Keratinocyte (primary cell): ENCODE measurements around the gene MIGA1. TPM values are rescaled to one million over a fixed set of nuclear protein-coding genes. Genes with fewer than 3 reads are reported as not detected.
A peak's percentile ranks its signal among the peaks of the same experiment; 100 is the strongest.

Source experiments
- DNase-seq: peaks from one replicate; pipeline ENCODE4 v3.0.0-alpha.2; 2011; ENCODE audit warnings: low read depth, missing footprints, low spot score
- FAIRE-seq: peaks from 2 replicates; lab custom pipeline; 2011; peaks lifted over from hg19 to GRCh38; lab: Jason Lieb, UNC
- H2AFZ ChIP-seq: 2 replicates; pipeline ENCODE4 v1.6.0; 2012; ENCODE audit warnings: low read length, control low read depth, inconsistent platforms; ENCODE audit not compliant: control insufficient read depth
- H3K27ac ChIP-seq: 2 replicates; pipeline ENCODE4 v1.5.1; 2011; ENCODE audit warnings: low read length; ENCODE audit not compliant: control insufficient read depth, insufficient read depth
- H3K27me3 ChIP-seq: 3 replicates; pipeline ENCODE4 v1.6.0; 2011; ENCODE audit warnings: low read length; ENCODE audit not compliant: control insufficient read depth, insufficient read depth; ENCODE audit errors: extremely low read depth
- H3K36me3 ChIP-seq, 2 experiments: 2 replicates in 1 of 2; 3 replicates in 1 of 2; pipeline ENCODE4 v1.5.1; 2011; ENCODE audit warnings: low read length in 2 of 2, mild to moderate bottlenecking in 1 of 2; ENCODE audit not compliant: control insufficient read depth in 2 of 2, insufficient read depth in 2 of 2; ENCODE audit errors: extremely low read depth in 1 of 2
- H3K4me1 ChIP-seq: 3 replicates; pipeline ENCODE4 v1.5.1; 2011; ENCODE audit warnings: low read length; ENCODE audit not compliant: control insufficient read depth, insufficient read depth; ENCODE audit errors: extremely low read depth
- H3K4me2 ChIP-seq: 3 replicates; pipeline ENCODE4 v1.6.0; 2011; ENCODE audit warnings: low read depth, low read length; ENCODE audit not compliant: control insufficient read depth, insufficient read depth; ENCODE audit errors: extremely low read depth
- H3K4me3 ChIP-seq, 3 experiments: fragments of 200-600 bp in 1 of 3; sonication (generic) in 1 of 3; 2 replicates in 2 of 3; 3 replicates in 1 of 3; pipeline ENCODE4 v1.5.1; 2011 to 2016; ENCODE audit warnings: low read length in 3 of 3, mild to moderate bottlenecking in 3 of 3, control low read depth in 2 of 3, inconsistent platforms in 1 of 3, low read depth in 1 of 3, mixed read lengths in 1 of 3, mixed run types in 1 of 3, moderate library complexity in 1 of 3; ENCODE audit not compliant: control insufficient read depth in 2 of 3, insufficient read depth in 2 of 3; ENCODE audit errors: extremely low read depth in 1 of 3
- H3K79me2 ChIP-seq: 2 replicates; pipeline ENCODE4 v1.6.0; 2012; ENCODE audit warnings: low read length; ENCODE audit not compliant: control insufficient read depth, insufficient read depth
- H3K9ac ChIP-seq: 3 replicates; pipeline ENCODE4 v1.6.0; 2011; ENCODE audit warnings: low read length; ENCODE audit not compliant: control insufficient read depth, insufficient read depth; ENCODE audit errors: extremely low read depth
- H3K9me1 ChIP-seq: 3 replicates; pipeline ENCODE4 v1.6.0; 2011; ENCODE audit warnings: low read length; ENCODE audit not compliant: control insufficient read depth, insufficient read depth; ENCODE audit errors: extremely low read depth
- H3K9me3 ChIP-seq: 2 replicates; pipeline ENCODE4 v1.5.1; 2012; ENCODE audit warnings: low read depth, low read length; ENCODE audit not compliant: control insufficient read depth
- H4K20me1 ChIP-seq: 3 replicates; pipeline ENCODE4 v1.6.0; 2011; ENCODE audit warnings: low read length; ENCODE audit not compliant: control insufficient read depth, insufficient read depth; ENCODE audit errors: extremely low read depth
- EZH2 ChIP-seq: IDR thresholded peaks from one replicate; pipeline ENCODE4 v1.6.1; 2012; ENCODE audit warnings: inconsistent platforms, mild to moderate bottlenecking, low read length, moderate library complexity
- dilution Hi-C: fragments of 300-500 bp; cut with MboI; formaldehyde crosslinking; loops from one replicate; pipeline ENCODE4 v1.7.0; 2020; ENCODE audit warnings: low sequenced_read_pairs; ENCODE audit not compliant: extremely low pct_ligation_motif_present
- polyA plus RNA-seq, 5 experiments: library from polyadenylated mRNA; depleted of rRNA in 3 of 5; stranded (reverse) in 3 of 5; stranded (forward) in 1 of 5; unstranded in 1 of 5; fragments of >200 nt; gene quantifications; 1 replicate in 1 of 5; 2 replicates in 3 of 5; 3 replicates in 1 of 5; pipeline versions ENCODE4 v1.2.1 to v1.2.3, GENCODE V29; 2011 to 2012; ENCODE audit warnings: missing spikeins in 2 of 5, low read depth in 1 of 5, low replicate concordance in 1 of 5
- TF ChIP-seq, protein P1 (sequence below), 3 experiments: IDR thresholded peaks in 1 of 3; conservative IDR thresholded peaks in 1 of 3; optimal IDR thresholded peaks in 1 of 3; 2 replicates in 2 of 3; 3 replicates in 1 of 3; pipeline versions ENCODE3 to v1.5.1; 2011; ENCODE audit warnings: low read length in 3 of 3, mild to moderate bottlenecking in 3 of 3, moderate library complexity in 2 of 3, control low read depth in 1 of 3, inconsistent platforms in 1 of 3; ENCODE audit not compliant: insufficient read depth in 2 of 3; ENCODE audit errors: extremely low read depth in 1 of 3

The MIGA1 gene
- polyA plus RNA-seq, 1 donor (not counting 4 experiments of a cell fraction or from before 2014, with no cell fraction given) = 8.5 TPM

DNA sequence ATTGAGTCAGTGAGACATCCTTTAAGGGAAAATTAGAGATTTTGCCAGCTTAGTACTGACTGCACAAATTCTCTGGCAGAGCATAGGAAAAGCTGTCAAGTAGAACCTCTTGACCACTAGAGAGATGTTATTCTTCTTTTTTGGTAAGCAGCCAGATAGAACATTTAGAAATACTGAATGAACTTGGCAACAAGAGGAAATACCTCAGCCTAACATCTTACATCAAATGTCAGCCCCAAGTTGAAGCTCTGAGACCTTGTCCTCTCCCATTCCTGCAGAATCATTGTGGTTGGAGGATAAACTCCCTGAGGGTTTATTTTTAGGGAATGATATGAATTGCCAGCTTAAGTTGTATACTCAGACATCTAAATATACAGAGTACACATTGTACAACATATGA, 53.5 kb downstream of the MIGA1 start:
- H3K9ac ChIP-seq = no peak overlapping the region
- H3K27ac ChIP-seq = peak overlapping the region; percentile 8
- no peak for DNase-seq

DNA sequence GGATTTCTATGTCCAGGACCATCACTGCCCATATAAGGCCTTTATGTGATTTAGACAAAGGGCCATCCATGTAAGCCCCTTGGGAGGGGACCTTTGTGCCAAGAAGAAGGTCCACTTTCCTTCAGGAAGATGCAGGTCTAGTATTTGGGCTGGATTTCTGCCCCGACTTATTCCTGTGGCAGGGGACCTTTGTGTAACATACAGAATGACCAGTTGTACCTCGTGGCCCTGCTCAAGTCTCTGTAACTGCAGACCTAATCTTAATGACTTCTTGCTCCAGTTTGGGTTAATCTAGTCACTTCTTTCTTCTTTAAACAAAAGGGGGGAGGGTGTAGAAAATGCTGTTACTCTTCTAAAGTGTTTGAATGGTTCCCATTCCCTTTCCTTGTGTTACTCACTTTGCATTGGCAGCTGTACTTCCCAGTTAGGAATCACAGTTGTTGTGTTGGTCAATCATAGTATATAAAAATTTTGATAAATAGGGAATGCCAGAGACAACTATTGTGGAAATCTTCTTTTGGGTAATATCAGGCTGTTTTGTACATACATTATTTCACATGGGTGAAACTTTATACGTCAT, 54.2 kb downstream of the MIGA1 start:
- FAIRE-seq (peak; percentile 64), DNase-seq (no peak)
- dilution Hi-C loops = no loop called here
- Histone ChIP-seq H3K9me3 (no peaks in the 10 kb centered on the region), H3K4me3 (no peak overlapping the region), H2AFZ (no peak overlapping the region), H3K27ac (no peak overlapping the region), H3K9ac (no peak overlapping the region), H3K4me1 (peaks cover 18% of the 10 kb centered on the region), H3K4me2 (no peak overlapping the region), H3K9me1 (no peaks in the 10 kb centered on the region), H3K36me3 (peaks cover 0 to 3% of the 10 kb centered on the region in 2 experiments), H4K20me1 (no peaks in the 10 kb centered on the region), H3K79me2 (no peaks in the 10 kb centered on the region), H3K27me3 (no peaks in the 10 kb centered on the region)
- TF ChIP-seq, protein P1, sequence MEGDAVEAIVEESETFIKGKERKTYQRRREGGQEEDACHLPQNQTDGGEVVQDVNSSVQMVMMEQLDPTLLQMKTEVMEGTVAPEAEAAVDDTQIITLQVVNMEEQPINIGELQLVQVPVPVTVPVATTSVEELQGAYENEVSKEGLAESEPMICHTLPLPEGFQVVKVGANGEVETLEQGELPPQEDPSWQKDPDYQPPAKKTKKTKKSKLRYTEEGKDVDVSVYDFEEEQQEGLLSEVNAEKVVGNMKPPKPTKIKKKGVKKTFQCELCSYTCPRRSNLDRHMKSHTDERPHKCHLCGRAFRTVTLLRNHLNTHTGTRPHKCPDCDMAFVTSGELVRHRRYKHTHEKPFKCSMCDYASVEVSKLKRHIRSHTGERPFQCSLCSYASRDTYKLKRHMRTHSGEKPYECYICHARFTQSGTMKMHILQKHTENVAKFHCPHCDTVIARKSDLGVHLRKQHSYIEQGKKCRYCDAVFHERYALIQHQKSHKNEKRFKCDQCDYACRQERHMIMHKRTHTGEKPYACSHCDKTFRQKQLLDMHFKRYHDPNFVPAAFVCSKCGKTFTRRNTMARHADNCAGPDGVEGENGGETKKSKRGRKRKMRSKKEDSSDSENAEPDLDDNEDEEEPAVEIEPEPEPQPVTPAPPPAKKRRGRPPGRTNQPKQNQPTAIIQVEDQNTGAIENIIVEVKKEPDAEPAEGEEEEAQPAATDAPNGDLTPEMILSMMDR (optimal IDR thresholded peaks at IDR 0.05 in 1 of 3, IDR thresholded peaks at IDR 0.05 in 1 of 3, conservative IDR thresholded peaks at IDR 0.05 in 1 of 3; ENCODE audit: extremely low read depth in 1 of 3, insufficient read depth in 2 of 3, low read length in 3 of 3) = no peak
- no peak for TF ChIP-seq EZH2

More for the DNA sequence above, 53.5 kb downstream of the MIGA1 start:
- Histone ChIP-seq H3K4me2 (no peak overlapping the region), H3K9me1 (no peaks in the 10 kb centered on the region), H3K36me3 (peaks cover 0 to 3% of the 10 kb centered on the region in 2 experiments), H3K4me3 (no peak overlapping the region), H4K20me1 (no peaks in the 10 kb centered on the region), H3K9me3 (no peaks in the 10 kb centered on the region), H3K79me2 (no peaks in the 10 kb centered on the region), H3K4me1 (peaks cover 18% of the 10 kb centered on the region), H3K27me3 (no peaks in the 10 kb centered on the region), H2AFZ (no peak overlapping the region)
- dilution Hi-C loops = no loop called here
- no peak for TF ChIP-seq EZH2
- TF ChIP-seq, protein P1 (optimal IDR thresholded peaks at IDR 0.05 in 1 of 3, IDR thresholded peaks at IDR 0.05 in 1 of 3, conservative IDR thresholded peaks at IDR 0.05 in 1 of 3; ENCODE audit: extremely low read depth in 1 of 3, insufficient read depth in 2 of 3, low read length in 3 of 3) = no peak
- peak; percentile 5 for FAIRE-seq
